ENCODE measurements around the gene MAST4. TPM values are rescaled to one million over a fixed set of nuclear protein-coding genes. Genes with fewer than 3 reads are reported as not detected.

The MAST4 gene
- total and polyA plus RNA-seq, 2 of the 8 experiments (the other 6 are each of a cell fraction or from before 2014, with no cell fraction given) = 1.5 to 2.6 TPM

DNA sequence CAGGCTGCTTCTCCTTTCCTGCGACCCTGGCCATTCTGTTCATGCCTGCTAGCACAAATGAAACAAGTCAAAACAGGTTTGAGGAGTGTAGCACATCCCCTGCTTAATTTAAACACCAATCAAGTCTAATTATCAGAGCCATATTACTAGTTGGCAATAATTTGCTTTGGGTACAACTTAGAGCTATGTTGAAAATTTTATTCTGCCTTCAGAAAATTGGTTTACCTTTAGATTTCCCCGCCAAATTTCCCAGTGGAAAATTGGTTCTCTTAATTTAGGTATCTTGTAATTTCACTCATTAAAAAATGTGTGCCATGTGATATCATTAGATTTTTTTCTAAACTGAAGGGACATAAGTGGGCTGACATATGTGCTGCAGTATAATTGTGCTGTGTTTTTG, 265.8 kb downstream of the MAST4 start:
- Histone ChIP-seq H3K9ac (replicated peaks in 1 of 4; ENCODE audit: extremely low read depth in 1 of 4, low read depth in 3 of 4, low read length in 3 of 4) (no peak overlapping the region), H3K4me1 (replicated peaks in 1 of 4; ENCODE audit: control insufficient read depth in 3 of 4, insufficient read depth in 4 of 4, low read length in 3 of 4) (peaks cover 2 to 8% (median 4%) of the 10 kb centered on the region in 4 experiments; a peak in 6 of 7 replicates), H4K91ac (replicated peaks; ENCODE audit: insufficient read length, low read length) (no peak overlapping the region), H4K8ac (ENCODE audit: extremely low read depth, insufficient read depth, low read length) (no peak overlapping the region), H3K27me3 (replicated peaks in 1 of 4; ENCODE audit: control insufficient read depth in 3 of 4, extremely low read depth in 1 of 4, insufficient read depth in 3 of 4, low read length in 3 of 4) (no peaks in the 10 kb centered on the region), H4K20me1 (replicated peaks in 1 of 2; ENCODE audit: control insufficient read depth in 1 of 2, insufficient read depth in 2 of 2, low read length in 2 of 2) (no peaks in the 10 kb centered on the region), H2BK20ac (ENCODE audit: low read length) (no peak overlapping the region), H3K36me3 (ENCODE audit: control insufficient read depth in 2 of 4, insufficient read depth in 4 of 4, low read length in 3 of 4) (no peaks in the 10 kb centered on the region), H3K23me2 (ENCODE audit: low read depth, low read length) (no peaks in the 10 kb centered on the region), H2BK5ac (ENCODE audit: low read depth, low read length) (no peak overlapping the region), H2BK12ac (ENCODE audit: low read depth, low read length) (no peak overlapping the region), H3K18ac (ENCODE audit: extremely low read depth, low read length) (no peak overlapping the region), H3K79me2 (ENCODE audit: control insufficient read depth in 1 of 2, insufficient read depth in 2 of 2, low read length in 2 of 2) (no peaks in the 10 kb centered on the region), H3K56ac (replicated peaks; ENCODE audit: insufficient read length, low read depth, low read length) (no peak overlapping the region), H2AFZ (ENCODE audit: low read length) (no peak overlapping the region), H2BK15ac (ENCODE audit: low read length) (no peak overlapping the region), H3K4me3 (ENCODE audit: extremely low read depth in 1 of 4, insufficient read depth in 2 of 4, low read depth in 3 of 4, low read length in 4 of 4) (no peak overlapping the region), H3K9me3 (ENCODE audit: insufficient read depth in 2 of 2, low read depth in 1 of 2, low read length in 1 of 2) (no peaks in the 10 kb centered on the region), H3K27ac (ENCODE audit: low read depth, low read length) (no peak overlapping the region), H3K4me2 (ENCODE audit: insufficient read depth in 1 of 2, low read depth in 2 of 2, low read length in 2 of 2) (no peak overlapping the region), H4K5ac (ENCODE audit: insufficient read length, low read depth, low read length) (no peak overlapping the region), H3K14ac (ENCODE audit: insufficient read length) (no peak overlapping the region), H3K4ac (replicated peaks; ENCODE audit: insufficient read length, low read depth, low read length) (no peak overlapping the region), H3K79me1 (ENCODE audit: low read depth, low read length) (no peaks in the 10 kb centered on the region), H3K23ac (ENCODE audit: insufficient read length) (no peak overlapping the region), H2AK5ac (ENCODE audit: low read depth, low read length) (no peak overlapping the region), H2BK120ac (replicated peaks; ENCODE audit: low read depth, low read length) (no peak overlapping the region)
- DNase-seq (ENCODE audit: low read depth in 1 of 2, low spot score in 2 of 2) (no peak), FAIRE-seq (no peak)
- ChIA-PET POLR2A (ENCODE audit: partially characterized antibody) (no interaction called here), CTCF (ENCODE audit: partially characterized antibody) (interaction anchor here (0.6 to 1.8 kb wide), 3 partner anchors 11 to 556 kb away, joined by 3 to 7 read pairs (median 3); no protein-coding TSS in a partner anchor)
- 80% methylated on average over 2 of the region's 2 CpGs; no CpG with 5 or more reads in 1 of the 2 experiments for WGBS, 2 experiments (ENCODE audit: extremely low coverage in 1 of 2, insufficient coverage in 1 of 2, insufficient read length in 1 of 2, insufficient replicate concordance in 2 of 2, low coverage in 1 of 2, low lambda C conversion rate in 2 of 2, missing lambda C conversion rate in 1 of 2)
- TF ChIP-seq RFX5 (IDR thresholded peaks at IDR 0.05; ENCODE audit: borderline replicate concordance, low read depth, low read length) (no peak), TEAD4 (IDR thresholded peaks at IDR 0.05; ENCODE audit: low read depth, low read length) (no peak), EP300 (IDR thresholded peaks at IDR 0.05; ENCODE audit: borderline replicate concordance in 1 of 2, low read depth in 2 of 2, low read length in 2 of 2) (no peak), PHF8 (conservative IDR thresholded peaks at IDR 0.05; ENCODE audit: low read depth, low read length) (no peak), BRCA1 (IDR thresholded peaks at IDR 0.05; ENCODE audit: low read depth, low read length) (no peak), TAF7 (optimal IDR thresholded peaks at IDR 0.05; ENCODE audit: borderline replicate concordance, low read depth, low read length) (no peak)
- TF ChIP-seq, protein P1, sequence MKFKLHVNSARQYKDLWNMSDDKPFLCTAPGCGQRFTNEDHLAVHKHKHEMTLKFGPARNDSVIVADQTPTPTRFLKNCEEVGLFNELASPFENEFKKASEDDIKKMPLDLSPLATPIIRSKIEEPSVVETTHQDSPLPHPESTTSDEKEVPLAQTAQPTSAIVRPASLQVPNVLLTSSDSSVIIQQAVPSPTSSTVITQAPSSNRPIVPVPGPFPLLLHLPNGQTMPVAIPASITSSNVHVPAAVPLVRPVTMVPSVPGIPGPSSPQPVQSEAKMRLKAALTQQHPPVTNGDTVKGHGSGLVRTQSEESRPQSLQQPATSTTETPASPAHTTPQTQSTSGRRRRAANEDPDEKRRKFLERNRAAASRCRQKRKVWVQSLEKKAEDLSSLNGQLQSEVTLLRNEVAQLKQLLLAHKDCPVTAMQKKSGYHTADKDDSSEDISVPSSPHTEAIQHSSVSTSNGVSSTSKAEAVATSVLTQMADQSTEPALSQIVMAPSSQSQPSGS (IDR thresholded peaks at IDR 0.05; ENCODE audit: low read length) = no peak
- TF ChIP-seq, protein P2, sequence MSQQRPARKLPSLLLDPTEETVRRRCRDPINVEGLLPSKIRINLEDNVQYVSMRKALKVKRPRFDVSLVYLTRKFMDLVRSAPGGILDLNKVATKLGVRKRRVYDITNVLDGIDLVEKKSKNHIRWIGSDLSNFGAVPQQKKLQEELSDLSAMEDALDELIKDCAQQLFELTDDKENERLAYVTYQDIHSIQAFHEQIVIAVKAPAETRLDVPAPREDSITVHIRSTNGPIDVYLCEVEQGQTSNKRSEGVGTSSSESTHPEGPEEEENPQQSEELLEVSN (IDR thresholded peaks at IDR 0.05) = no peak

All from H1 (cell line).